Karpas-422 (cell line): Measurements from ENCODE around the gene SMAP2. TPM values are rescaled to one million over a fixed set of nuclear protein-coding genes. Genes with fewer than 3 reads are reported as not detected.

ENCODE experiments used
- DNase-seq: peaks from one replicate; pipeline ENCODE4 v3.0.0-alpha.2; 2015
- H2AFZ ChIP-seq: fragments of 200-600 bp; sonication (generic); 2 replicates; pipeline ENCODE4 v1.6.1; 2014; ENCODE audit warnings: antibody characterized with exemption, low read length, mixed read lengths
- H3K27ac ChIP-seq: fragments of 200-600 bp; sonication (generic); 2 replicates; pipeline ENCODE4 v1.5.1; 2014; ENCODE audit warnings: mild to moderate bottlenecking, low read length, moderate library complexity
- H3K27me3 ChIP-seq: fragments of 200-600 bp; sonication (generic); 2 replicates; pipeline ENCODE4 v1.6.1; 2014; ENCODE audit warnings: low read length, mixed read lengths
- H3K36me3 ChIP-seq: fragments of 200-600 bp; sonication (generic); 2 replicates; pipeline ENCODE4 v1.6.1; 2014; ENCODE audit warnings: low read length, mixed read lengths; ENCODE audit not compliant: insufficient read depth
- H3K4me1 ChIP-seq: fragments of 200-600 bp; sonication (generic); 2 replicates; pipeline ENCODE4 v1.6.1; 2014; ENCODE audit warnings: mild to moderate bottlenecking, low read length, mixed read lengths
- H3K4me2 ChIP-seq: fragments of 200-600 bp; sonication (generic); 2 replicates; pipeline ENCODE4 v1.6.1; 2014; ENCODE audit warnings: low read length, low read depth, mild to moderate bottlenecking; ENCODE audit not compliant: poor library complexity, severe bottlenecking
- H3K4me3 ChIP-seq: fragments of 200-600 bp; sonication (generic); 2 replicates; pipeline ENCODE4 v1.5.1; 2014; ENCODE audit warnings: mild to moderate bottlenecking, antibody characterized with exemption, low read length, mixed read lengths
- H3K79me2 ChIP-seq: fragments of 200-600 bp; sonication (generic); 2 replicates; pipeline ENCODE4 v1.6.1; 2014; ENCODE audit warnings: mild to moderate bottlenecking, low read length, mixed read lengths
- H3K9ac ChIP-seq: fragments of 200-600 bp; sonication (generic); 2 replicates; pipeline ENCODE4 v1.6.0; 2014; ENCODE audit warnings: low read length
- H3K9me2 ChIP-seq: fragments of 200-600 bp; sonication (generic), shearing (Covaris generic); replicated peaks from 2 replicates; pipeline ENCODE4 v1.6.0; 2014; ENCODE audit warnings: mild to moderate bottlenecking, low read length, moderate library complexity; ENCODE audit not compliant: insufficient read depth
- H3K9me3 ChIP-seq: fragments of 300-700, 200-600 bp; sonication (generic); 2 replicates; pipeline ENCODE4 v1.6.1; 2014; ENCODE audit warnings: low read length, mixed read lengths
- H4K20me1 ChIP-seq: fragments of 200-600 bp; sonication (generic); 2 replicates; pipeline ENCODE4 v1.6.1; 2014; ENCODE audit warnings: mild to moderate bottlenecking, antibody characterized with exemption, low read length, low read depth; ENCODE audit not compliant: insufficient read depth
- total RNA-seq: library from RNA; depleted of rRNA; stranded (reverse); fragments of >200 nt; shearing (Covaris generic); gene quantifications from 2 replicates; pipeline ENCODE4 v1.2.3, GENCODE V29; 2014; ENCODE audit warnings: low replicate concordance

The SMAP2 gene
- total RNA-seq, 1 experiment from 2014 or later, result 37.5 TPM

DNA sequence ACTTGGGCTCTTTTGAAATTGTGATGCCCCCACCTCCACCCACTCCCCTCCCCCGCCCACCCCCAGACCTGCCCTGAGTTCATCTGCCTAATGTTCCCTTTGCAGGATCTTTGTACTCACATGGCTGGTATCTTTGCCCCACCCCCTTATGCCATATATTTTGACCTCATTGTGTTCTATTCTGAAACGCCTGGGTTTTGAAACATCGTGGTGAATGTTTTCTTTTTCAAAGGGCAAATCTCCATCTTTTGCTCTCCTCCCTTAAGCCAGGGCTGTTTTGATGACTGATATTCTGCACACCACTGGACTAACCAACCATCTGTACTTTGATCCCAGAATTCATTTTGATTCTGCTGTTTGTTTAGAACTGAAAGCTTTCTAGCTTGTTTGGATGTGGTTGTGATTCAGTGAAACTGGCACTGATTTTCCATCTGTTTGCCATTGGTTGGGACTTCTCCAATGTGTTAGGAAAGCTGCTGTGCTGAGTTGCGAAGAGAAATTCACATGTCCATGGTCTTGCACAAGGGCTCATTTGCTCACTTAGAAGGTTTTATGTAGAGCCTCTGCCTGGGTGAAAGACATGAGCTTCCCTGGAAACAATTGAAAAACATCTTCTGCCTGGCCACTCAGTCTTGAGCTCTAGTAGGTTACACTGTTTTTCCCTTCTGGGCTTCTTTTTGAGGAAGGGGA lies 16.5 kb downstream of the SMAP2 start:
- Histone ChIP-seq H3K27me3 (no peaks in the 10 kb centered on the region), H3K4me1 (peaks cover 45% of the 10 kb centered on the region), H3K27ac (no peak overlapping the region), H2AFZ (no peak overlapping the region), H3K36me3 (no peaks in the 10 kb centered on the region), H3K9me2 (no peaks in the 10 kb centered on the region), H3K79me2 (peaks cover 13% of the 10 kb centered on the region), H3K4me2 (no peak overlapping the region), H3K9ac (no peak overlapping the region), H3K9me3 (no peaks in the 10 kb centered on the region), H3K4me3 (no peak overlapping the region), H4K20me1 (peaks cover 46% of the 10 kb centered on the region)
- DNase-seq, result no peak

DNA sequence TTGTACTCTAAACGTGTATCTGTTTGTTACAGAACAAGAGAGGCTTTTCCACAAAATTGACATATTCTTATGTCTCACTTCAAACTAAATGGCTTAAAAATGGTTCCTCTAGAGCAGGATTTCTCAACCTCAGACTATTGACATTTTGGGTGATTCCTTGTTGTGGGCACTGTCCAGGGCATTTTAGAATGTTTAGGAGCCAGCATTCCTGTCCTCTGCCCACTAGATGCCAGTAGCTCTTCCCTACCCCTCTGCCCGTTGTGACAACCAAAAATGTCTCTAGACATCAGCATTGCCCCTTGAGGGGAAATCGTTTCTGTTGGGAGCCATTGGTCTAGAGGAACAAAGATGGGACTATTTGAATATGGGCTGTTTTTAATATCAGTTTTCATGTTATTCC lies 17.3 kb downstream of the SMAP2 start:
- H3K4me3 ChIP-seq, result no peak overlapping the region
- DNase-seq, result no peak
- no peak overlapping the region for H3K9ac ChIP-seq

DNA sequence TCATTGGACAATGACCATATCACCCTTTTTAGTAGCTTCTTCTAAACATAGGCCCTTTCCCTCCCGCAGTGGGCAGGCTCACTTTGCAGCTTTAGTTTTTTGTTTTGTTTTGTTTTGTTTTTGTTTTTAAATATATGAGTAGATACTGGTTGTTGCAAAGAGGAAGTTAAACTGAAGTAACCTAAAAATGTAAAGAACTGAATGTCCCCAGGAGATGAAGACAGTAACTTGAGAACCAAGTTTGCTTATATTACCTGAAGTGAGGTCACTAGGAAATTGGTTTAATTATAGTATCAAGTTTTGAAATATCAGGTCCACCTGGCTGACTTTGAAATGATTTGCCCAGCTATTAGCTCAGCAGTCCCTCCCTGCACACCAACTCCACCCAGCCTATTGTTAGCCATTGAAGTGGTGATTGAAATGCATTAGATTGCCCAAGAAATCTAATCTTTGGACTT lies 18.2 kb downstream of the SMAP2 start:
- no peak overlapping the region for H3K27ac ChIP-seq
- peaks cover 33% of the 10 kb centered on the region for H3K4me1 ChIP-seq
- H2AFZ ChIP-seq, result no peak overlapping the region
- no peaks in the 10 kb centered on the region for H3K9me3 ChIP-seq
- H3K9me2 ChIP-seq, result no peaks in the 10 kb centered on the region
- H3K79me2 ChIP-seq, result peaks cover 9% of the 10 kb centered on the region; the same call in 1 of the 2 replicates
- H3K4me3 ChIP-seq, result no peak overlapping the region; the same call in 1 of the 2 replicates
- no peaks in the 10 kb centered on the region for H3K27me3 ChIP-seq
- H3K4me2 ChIP-seq, result peak overlapping the region; percentile 43
- DNase-seq, result peak; percentile 66
- no peaks in the 10 kb centered on the region for H3K36me3 ChIP-seq
- H3K9ac ChIP-seq, result no peak overlapping the region
- peaks cover 49% of the 10 kb centered on the region for H4K20me1 ChIP-seq

More for the DNA sequence above, 17.3 kb downstream of the SMAP2 start:
- no peak overlapping the region for H3K27ac ChIP-seq
- H3K4me1 ChIP-seq, result peaks cover 37% of the 10 kb centered on the region
- peaks cover 13% of the 10 kb centered on the region for H3K79me2 ChIP-seq
- peaks cover 48% of the 10 kb centered on the region for H4K20me1 ChIP-seq
- H2AFZ ChIP-seq, result no peak overlapping the region
- no peak overlapping the region for H3K4me2 ChIP-seq
- no peaks in the 10 kb centered on the region for H3K27me3 ChIP-seq
- H3K9me3 ChIP-seq, result no peaks in the 10 kb centered on the region
- H3K9me2 ChIP-seq, result no peaks in the 10 kb centered on the region
- no peaks in the 10 kb centered on the region for H3K36me3 ChIP-seq

DNA sequence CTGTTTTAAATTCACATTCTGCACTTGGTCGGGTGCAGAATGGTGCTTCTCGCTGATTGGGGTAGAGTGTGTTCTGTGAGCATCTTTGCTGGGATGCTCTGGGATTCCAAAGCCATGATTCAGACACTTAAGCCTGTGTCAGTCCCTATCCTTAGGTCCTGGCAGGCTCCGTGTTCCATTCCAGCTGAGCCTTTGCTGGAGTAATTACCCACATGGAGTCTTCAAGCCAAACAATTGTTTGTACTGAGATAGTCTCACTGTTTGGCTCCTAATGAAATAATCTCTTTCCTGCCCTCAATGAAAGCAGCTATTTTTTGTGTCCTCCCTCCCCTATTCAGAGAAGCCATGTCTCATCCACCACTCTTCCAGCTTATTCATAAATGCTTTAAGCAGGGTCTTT lies 18.7 kb downstream of the SMAP2 start:
- H2AFZ ChIP-seq, result no peak overlapping the region
- H3K79me2 ChIP-seq, result peaks cover 9% of the 10 kb centered on the region; the same call in 1 of the 2 replicates
- H3K9me2 ChIP-seq, result no peaks in the 10 kb centered on the region
- no peak overlapping the region for H3K27ac ChIP-seq
- H3K4me2 ChIP-seq, result peak overlapping the region; percentile 43
- no peak for DNase-seq
- H3K9ac ChIP-seq, result no peak overlapping the region
- H3K4me3 ChIP-seq, result no peak overlapping the region
- no peaks in the 10 kb centered on the region for H3K27me3 ChIP-seq
- H3K36me3 ChIP-seq, result no peaks in the 10 kb centered on the region
- peaks cover 37% of the 10 kb centered on the region for H3K4me1 ChIP-seq
- no peaks in the 10 kb centered on the region for H3K9me3 ChIP-seq
- H4K20me1 ChIP-seq, result peaks cover 52% of the 10 kb centered on the region

DNA sequence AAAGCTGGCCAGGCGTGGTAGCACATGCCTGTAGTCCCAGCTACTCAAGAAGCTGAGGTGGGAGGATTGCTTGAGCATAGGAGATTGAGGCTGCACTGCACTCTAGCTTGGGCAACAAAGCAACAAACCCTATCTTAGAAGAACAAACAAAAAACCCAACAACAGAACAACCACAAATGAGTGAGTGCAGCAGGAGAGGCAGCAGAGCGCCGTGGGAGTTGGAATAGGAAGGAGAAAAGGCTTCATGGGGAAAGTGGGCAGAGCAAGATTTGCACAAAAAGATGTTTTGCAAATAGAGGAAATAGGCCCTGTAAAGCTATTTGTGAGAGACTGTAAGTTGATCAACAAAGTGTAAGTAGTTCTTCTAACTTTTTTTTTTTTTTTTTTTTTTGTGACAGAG lies 19.6 kb downstream of the SMAP2 start:
- H3K27me3 ChIP-seq, result no peaks in the 10 kb centered on the region
- no peak for DNase-seq
- H4K20me1 ChIP-seq, result peaks cover 62% of the 10 kb centered on the region
- no peaks in the 10 kb centered on the region for H3K9me3 ChIP-seq
- H3K79me2 ChIP-seq, result peaks cover 9% of the 10 kb centered on the region; the same call in 1 of the 2 replicates
- H3K27ac ChIP-seq, result no peak overlapping the region
- no peak overlapping the region for H3K4me3 ChIP-seq
- H3K9me2 ChIP-seq, result no peaks in the 10 kb centered on the region
- peaks cover 37% of the 10 kb centered on the region for H3K4me1 ChIP-seq
- H3K4me2 ChIP-seq, result no peak overlapping the region
- H3K36me3 ChIP-seq, result no peaks in the 10 kb centered on the region
- no peak overlapping the region for H2AFZ ChIP-seq
- no peak overlapping the region for H3K9ac ChIP-seq

DNA sequence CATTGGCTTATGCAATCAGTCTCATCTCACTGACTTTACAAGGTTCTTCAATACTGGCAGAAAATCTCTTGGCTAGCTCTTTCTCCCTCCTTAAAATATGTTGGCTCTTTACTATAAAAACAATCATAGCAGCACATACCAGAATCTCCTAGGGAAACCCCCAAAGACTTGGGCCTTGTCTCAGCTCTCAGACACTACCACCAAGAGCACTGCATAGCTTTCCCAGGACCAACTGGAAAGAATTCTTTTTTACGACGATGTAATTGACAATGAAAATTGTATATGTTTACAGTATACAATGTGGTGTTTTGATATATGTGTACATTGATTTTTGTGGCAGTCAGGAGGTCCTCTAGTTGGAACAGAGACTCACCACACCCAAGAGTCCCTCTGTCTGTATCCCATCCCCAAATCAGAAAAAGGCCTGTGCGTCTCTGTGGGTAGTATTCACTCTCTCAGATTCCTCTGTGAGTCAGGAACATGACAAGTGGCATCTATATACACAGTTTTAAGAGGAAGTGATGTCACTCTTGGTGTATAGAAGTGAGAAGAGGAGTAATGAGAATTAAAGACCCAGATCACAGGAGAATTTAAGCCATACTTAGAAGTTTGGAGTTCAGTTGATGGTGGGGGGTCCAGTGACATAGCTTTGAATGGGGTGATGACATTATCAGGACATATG lies 21.1 kb downstream of the SMAP2 start:
- Histone ChIP-seq H3K4me1 (peaks cover 39% of the 10 kb centered on the region), H3K9ac (no peak overlapping the region), H3K36me3 (no peaks in the 10 kb centered on the region), H4K20me1 (peaks cover 61% of the 10 kb centered on the region), H3K9me2 (no peaks in the 10 kb centered on the region), H3K27me3 (no peaks in the 10 kb centered on the region), H2AFZ (no peak overlapping the region), H3K27ac (no peak overlapping the region), H3K4me2 (no peak overlapping the region), H3K79me2 (peaks cover 9% of the 10 kb centered on the region; the same call in 1 of the 2 replicates), H3K9me3 (no peaks in the 10 kb centered on the region), H3K4me3 (no peak overlapping the region)
- DNase-seq, result peak; percentile 50

DNA sequence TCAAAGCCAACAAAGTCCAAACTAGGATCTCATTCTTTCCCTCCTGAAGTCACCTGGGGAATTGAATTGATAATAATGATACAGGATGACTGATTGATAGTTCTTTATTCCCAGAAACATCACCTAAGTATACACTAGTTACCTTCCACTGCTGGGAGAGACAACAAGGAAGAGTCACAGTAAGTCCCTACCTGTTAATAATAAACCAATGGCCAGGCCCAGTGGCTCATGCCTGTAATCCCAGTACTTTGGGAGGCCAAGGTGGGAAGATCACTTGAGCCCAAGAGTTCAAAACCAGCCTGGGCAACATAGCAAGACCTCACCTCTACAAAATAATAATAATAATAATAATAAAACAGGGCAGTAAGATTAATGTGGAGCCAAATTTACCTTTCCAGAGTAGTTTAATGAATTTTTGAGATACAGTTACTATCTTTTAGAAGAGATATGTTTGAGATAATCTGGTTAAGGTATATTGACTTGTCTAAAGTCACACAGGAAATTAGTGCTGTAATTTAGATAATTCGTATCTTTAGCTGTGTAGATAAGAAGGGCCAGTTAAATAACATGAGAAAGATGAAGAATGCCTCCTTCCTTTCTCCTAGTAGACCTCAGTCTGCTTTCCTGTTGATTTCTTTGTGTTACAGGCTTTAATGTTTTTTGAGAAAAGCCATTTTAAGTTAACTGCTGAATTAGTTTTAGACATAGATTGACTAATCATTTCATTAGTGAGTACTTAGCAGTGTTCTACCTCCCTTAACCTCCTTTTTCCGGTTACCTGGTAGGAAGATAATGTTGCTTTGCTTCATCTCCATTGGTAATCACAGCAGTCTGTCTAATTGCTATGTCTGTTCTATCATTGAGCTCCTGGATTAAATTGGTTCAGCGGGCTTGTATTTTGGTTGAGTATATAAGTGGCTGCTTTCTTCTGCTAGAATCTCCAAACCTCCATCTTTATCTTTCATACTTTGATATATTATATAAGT lies 22.0 kb downstream of the SMAP2 start:
- Histone ChIP-seq H3K4me3 (no peak overlapping the region), H2AFZ (no peak overlapping the region), H3K36me3 (no peaks in the 10 kb centered on the region), H3K27me3 (no peaks in the 10 kb centered on the region), H3K9me2 (no peaks in the 10 kb centered on the region), H3K4me2 (no peak overlapping the region), H3K9me3 (no peaks in the 10 kb centered on the region), H4K20me1 (peaks cover 59% of the 10 kb centered on the region), H3K79me2 (peaks cover 3% of the 10 kb centered on the region; the same call in 1 of the 2 replicates), H3K27ac (no peak overlapping the region), H3K9ac (no peak overlapping the region), H3K4me1 (peaks cover 43% of the 10 kb centered on the region)
- no peak for DNase-seq
